HG02623 (cell line): ENCODE results near the gene ADGRG4.

Source experiments
- ATAC-seq: cut with Tn5 transposase; IDR thresholded peaks from one replicate; pipeline ENCODE4 v1.9.1; 2021; ENCODE audit warnings: moderate library complexity; ENCODE audit not compliant: unreplicated experiment

The ADGRG4 gene

GRCh38 chrX:136453771-136454170 is 153.0 kb downstream of the ADGRG4 start:
- no peak for ATAC-seq

GRCh38 chrX:136456133-136456532 is 155.4 kb downstream of the ADGRG4 start:
- no peak for ATAC-seq

GRCh38 chrX:136457303-136457917 is 156.6 kb downstream of the ADGRG4 start:
- ATAC-seq: no peak

- no peak for ATAC-seq
Observed at GRCh38 chrX:136464589-136464988, 163.8 kb downstream of the ADGRG4 start.
